Occipital lobe (tissue), 2 donors: ENCODE data around the gene PRKCSH. TPM values are rescaled to one million over a fixed set of nuclear protein-coding genes. Genes with fewer than 3 reads are reported as not detected.
A peak's percentile ranks its signal among the peaks of the same experiment; 100 is the strongest.
"Not testable (repeated sequence)": the region's sequence is repeated elsewhere in the genome, so short reads cannot be mapped to it uniquely, and the experiment has no call there.

Experiments
- DNase-seq: peaks from one replicate; lab custom pipeline; 2025; lab: John Stamatoyannopoulos, UW
- total RNA-seq: library from RNA; depleted of rRNA; stranded (reverse); fragments of >200 nt; gene quantifications from one replicate; pipeline ENCODE4 v1.2.3, GENCODE V29; 2014

PRKCSH gene
- total RNA-seq, 1 donor from 2014 or later = 60.2 TPM

- no peak for DNase-seq
Measured at GRCh38 chr19:11420429-11421370, 14.7 kb upstream of the PRKCSH start.

GRCh38 chr19:11421371-11422098, 13.9 kb upstream of the PRKCSH start:
- DNase-seq = no peak

- DNase-seq = no peak
Measured at GRCh38 chr19:11422163-11423065, 13.0 kb upstream of the PRKCSH start.

- DNase-seq = no peak
Measured at GRCh38 chr19:11423164-11423790, 12.2 kb upstream of the PRKCSH start.

- no peak for DNase-seq
Measured at GRCh38 chr19:11423791-11424181, 11.6 kb upstream of the PRKCSH start.

- no peak for DNase-seq
Measured at GRCh38 chr19:11425719-11426457, 9.5 kb upstream of the PRKCSH start.

- DNase-seq = no peak
Measured at GRCh38 chr19:11426656-11427055, 8.8 kb upstream of the PRKCSH start.

- DNase-seq = not testable (repeated sequence)
Measured at GRCh38 chr19:11433526-11433925, 1.9 kb upstream of the PRKCSH start.

- no peak for DNase-seq
Measured at GRCh38 chr19:11434703-11435056, 755 bp upstream of the PRKCSH start.

- no peak for DNase-seq
Measured at GRCh38 chr19:11435833-11436313, 438 bp downstream of the PRKCSH start.

GRCh38 chr19:11437955-11438354, 2.5 kb downstream of the PRKCSH start:
- no peak for DNase-seq

GRCh38 chr19:11444059-11444458, 8.6 kb downstream of the PRKCSH start:
- no peak for DNase-seq

- DNase-seq = no peak
Measured at GRCh38 chr19:11445141-11445540, 9.7 kb downstream of the PRKCSH start.

- DNase-seq = no peak
Measured at GRCh38 chr19:11446271-11446651, 10.8 kb downstream of the PRKCSH start.

- DNase-seq = peak; percentile 48
Measured at GRCh38 chr19:11446652-11447301, 11.3 kb downstream of the PRKCSH start.

- no peak for DNase-seq
Measured at GRCh38 chr19:11447347-11448262, 12.2 kb downstream of the PRKCSH start.

- DNase-seq = no peak
Measured at GRCh38 chr19:11448410-11448809, 13.0 kb downstream of the PRKCSH start.

- no peak for DNase-seq
Measured at GRCh38 chr19:11448923-11449554, 13.6 kb downstream of the PRKCSH start.
